Transverse colon (tissue), 3 donors: ENCODE measurements around the gene GCDH.
"Not testable (repeated sequence)": the region's sequence is repeated elsewhere in the genome, so short reads cannot be mapped to it uniquely, and the experiment has no call there.

Experiments used
- POLR2A ChIP-seq: fragments of 450-650 bp; IDR thresholded peaks from one replicate; pipeline ENCODE4 v1.6.1; 2016; ENCODE audit warnings: antibody characterized with exemption, mild to moderate bottlenecking, moderate library complexity
- TF ChIP-seq, protein P1 (sequence below), 5 experiments: fragments of 200-600 bp in 3 of 5; fragments of 450-650 bp in 2 of 5; sonication (generic) in 3 of 5; IDR thresholded peaks; 1 replicate in 2 of 5; 2 replicates in 3 of 5; pipeline ENCODE4 v1.5.1; 2016 to 2017; ENCODE audit warnings: antibody characterized with exemption in 5 of 5, inconsistent platforms in 3 of 5, mild to moderate bottlenecking in 2 of 5, moderate library complexity in 1 of 5

DNA sequence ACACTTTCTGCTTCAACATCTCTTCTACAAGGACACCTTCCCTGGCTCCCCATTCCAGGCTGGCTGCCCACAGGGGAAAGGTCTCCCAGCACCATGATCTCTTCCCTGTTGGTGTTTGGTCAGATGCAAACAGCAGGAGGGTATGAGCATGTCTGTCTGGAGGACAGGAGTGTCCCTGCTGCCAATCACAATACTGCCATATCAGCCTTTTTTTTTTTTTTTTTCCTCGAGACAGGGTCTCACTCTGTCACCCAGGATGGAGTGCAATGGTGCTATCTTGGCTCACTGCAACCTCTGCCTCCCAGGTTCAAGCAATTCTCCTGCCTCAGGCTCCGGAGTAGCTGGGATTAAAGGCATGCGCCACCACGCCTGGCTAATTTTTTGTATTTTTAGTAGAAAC, 24.9 kb downstream of the GCDH start:
- TF ChIP-seq, protein P1, sequence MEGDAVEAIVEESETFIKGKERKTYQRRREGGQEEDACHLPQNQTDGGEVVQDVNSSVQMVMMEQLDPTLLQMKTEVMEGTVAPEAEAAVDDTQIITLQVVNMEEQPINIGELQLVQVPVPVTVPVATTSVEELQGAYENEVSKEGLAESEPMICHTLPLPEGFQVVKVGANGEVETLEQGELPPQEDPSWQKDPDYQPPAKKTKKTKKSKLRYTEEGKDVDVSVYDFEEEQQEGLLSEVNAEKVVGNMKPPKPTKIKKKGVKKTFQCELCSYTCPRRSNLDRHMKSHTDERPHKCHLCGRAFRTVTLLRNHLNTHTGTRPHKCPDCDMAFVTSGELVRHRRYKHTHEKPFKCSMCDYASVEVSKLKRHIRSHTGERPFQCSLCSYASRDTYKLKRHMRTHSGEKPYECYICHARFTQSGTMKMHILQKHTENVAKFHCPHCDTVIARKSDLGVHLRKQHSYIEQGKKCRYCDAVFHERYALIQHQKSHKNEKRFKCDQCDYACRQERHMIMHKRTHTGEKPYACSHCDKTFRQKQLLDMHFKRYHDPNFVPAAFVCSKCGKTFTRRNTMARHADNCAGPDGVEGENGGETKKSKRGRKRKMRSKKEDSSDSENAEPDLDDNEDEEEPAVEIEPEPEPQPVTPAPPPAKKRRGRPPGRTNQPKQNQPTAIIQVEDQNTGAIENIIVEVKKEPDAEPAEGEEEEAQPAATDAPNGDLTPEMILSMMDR (IDR thresholded peaks at IDR 0.05), result not testable (repeated sequence)
- not testable (repeated sequence) for TF ChIP-seq POLR2A
